Caco-2 (cell line): Measurements from ENCODE around the gene LSM3. TPM values are rescaled to one million over a fixed set of nuclear protein-coding genes. Genes with fewer than 3 reads are reported as not detected.

Source experiments
- BruUV-seq: library from RNA; stranded (reverse); fragments of 400-500 nt; replicated peaks from 2 replicates; lab custom pipeline; 2021; lab: Mats Ljungman, UMichigan
- CTCF ChIA-PET: fragments of 300-600 bp; sonication (Branson Sonifier 250); formaldehyde crosslinking; loops from one replicate; lab custom pipeline; 2022; ENCODE audit warnings: antibody characterized with exemption; lab: Charles Lee
- POLR2A ChIA-PET: fragments of 300-600 bp; sonication (Branson Sonifier 250); formaldehyde crosslinking; loops from one replicate; lab custom pipeline; 2022; ENCODE audit warnings: antibody characterized with exemption; lab: Charles Lee
- DNase-seq, 2 experiments: peaks; one replicate each; pipeline versions ENCODE4 v3.0.0 to v3.0.0-alpha.2; 2020 to 2022
- H3K27me3 ChIP-seq: replicated peaks from 2 replicates; pipeline ENCODE4 v1.6.0; 2011; ENCODE audit warnings: low read length; ENCODE audit not compliant: control insufficient read depth, insufficient read depth
- H3K36me3 ChIP-seq: 2 replicates; pipeline ENCODE4 v1.5.1; 2011; ENCODE audit warnings: low read length; ENCODE audit not compliant: control insufficient read depth, insufficient read depth
- H3K4me1 ChIP-seq: fragments of 250-450 bp; sonication (Bioruptor Pico); 2 replicates; pipeline ENCODE4 v1.5.1; 2020; ENCODE audit warnings: mild to moderate bottlenecking
- H3K4me3 ChIP-seq: 2 replicates; pipeline ENCODE4 v1.5.1; 2011; ENCODE audit warnings: low read depth, mild to moderate bottlenecking, control low read depth, low read length
- H3K9me3 ChIP-seq: fragments of 250-450 bp; sonication (Bioruptor Pico); 2 replicates; pipeline ENCODE4 v1.5.1; 2020; ENCODE audit warnings: mild to moderate bottlenecking, moderate library complexity
- H3K27ac Mint-ChIP-seq: one replicate; pipeline ENCODE4 v1.8.0; 2022; ENCODE audit warnings: mixed read lengths; ENCODE audit not compliant: unreplicated experiment
- H3K27me3 Mint-ChIP-seq: one replicate; pipeline ENCODE4 v1.8.0; 2022; ENCODE audit warnings: mixed read lengths; ENCODE audit not compliant: insufficient read depth, unreplicated experiment
- H3K36me3 Mint-ChIP-seq: one replicate; pipeline ENCODE4 v1.8.0; 2022; ENCODE audit warnings: mild to moderate bottlenecking, mixed read lengths; ENCODE audit not compliant: insufficient read depth, unreplicated experiment
- H3K4me1 Mint-ChIP-seq: one replicate; pipeline ENCODE4 v1.8.0; 2022; ENCODE audit warnings: low read depth, mixed read lengths; ENCODE audit not compliant: unreplicated experiment
- H3K4me3 Mint-ChIP-seq: one replicate; pipeline ENCODE4 v1.8.0; 2022; ENCODE audit warnings: mild to moderate bottlenecking, moderate library complexity, mixed read lengths; ENCODE audit not compliant: unreplicated experiment
- H3K9me3 Mint-ChIP-seq: one replicate; pipeline ENCODE4 v1.8.0; 2022; ENCODE audit warnings: mixed read lengths; ENCODE audit not compliant: unreplicated experiment
- CTCF ChIP-seq, 2 experiments: fragments of 200-600 bp in 1 of 2; IDR thresholded peaks; 1 replicate in 1 of 2; 2 replicates in 1 of 2; pipeline versions ENCODE4 v1.5.1 to v1.8.0; 2011 to 2022; ENCODE audit warnings: antibody characterized with exemption in 1 of 2, control low read depth in 1 of 2, inconsistent platforms in 1 of 2, low read depth in 1 of 2, low read length in 1 of 2, mild to moderate bottlenecking in 1 of 2, moderate library complexity in 1 of 2; ENCODE audit not compliant: insufficient read depth in 1 of 2, severe bottlenecking in 1 of 2, unreplicated experiment in 1 of 2
- intact Hi-C: fragments of 100-400 bp; cut with micrococcal nuclease; formaldehyde crosslinking; loops from one replicate; pipeline ENCODE4 v1.10.0; 2022; ENCODE audit not compliant: unreplicated experiment
- total RNA-seq: library from RNA; stranded (reverse); gene quantifications from 2 replicates; pipeline ENCODE4 v1.2.3, GENCODE V29; 2022

The LSM3 gene
- total RNA-seq, 1 experiment from 2014 or later, result 20.5 TPM

GRCh38 chr3:14234251-14235002 is 55.8 kb downstream of the LSM3 start:
- H3K9me3 Mint-ChIP-seq, result peaks cover 45% of the 10 kb centered on the region
- Histone ChIP-seq H3K9me3 (peaks cover 14% of the 10 kb centered on the region; the same call in 1 of the 2 replicates), H3K27me3 (no peaks in the 10 kb centered on the region), H3K4me3 (no peak overlapping the region), H3K4me1 (peaks cover 47% of the 10 kb centered on the region), H3K36me3 (no peaks in the 10 kb centered on the region)
- H3K27ac Mint-ChIP-seq, result peak overlapping the region; percentile 70
- H3K27me3 Mint-ChIP-seq, result no peaks in the 10 kb centered on the region
- no peak for DNase-seq
- intact Hi-C loops, result no loop called here
- ChIA-PET POLR2A (no interaction called here), CTCF (no interaction called here)
- TF ChIP-seq CTCF (IDR thresholded peaks at IDR 0.05; ENCODE audit: insufficient read depth in 1 of 2, low read depth in 1 of 2, low read length in 1 of 2, severe bottlenecking in 1 of 2, unreplicated experiment in 1 of 2), result no peak
- BruUV-seq, result no TSS peak
- H3K4me3 Mint-ChIP-seq, result no peak overlapping the region
- peaks cover 51% of the 10 kb centered on the region for H3K4me1 Mint-ChIP-seq
- peaks cover 33% of the 10 kb centered on the region for H3K36me3 Mint-ChIP-seq

DNA sequence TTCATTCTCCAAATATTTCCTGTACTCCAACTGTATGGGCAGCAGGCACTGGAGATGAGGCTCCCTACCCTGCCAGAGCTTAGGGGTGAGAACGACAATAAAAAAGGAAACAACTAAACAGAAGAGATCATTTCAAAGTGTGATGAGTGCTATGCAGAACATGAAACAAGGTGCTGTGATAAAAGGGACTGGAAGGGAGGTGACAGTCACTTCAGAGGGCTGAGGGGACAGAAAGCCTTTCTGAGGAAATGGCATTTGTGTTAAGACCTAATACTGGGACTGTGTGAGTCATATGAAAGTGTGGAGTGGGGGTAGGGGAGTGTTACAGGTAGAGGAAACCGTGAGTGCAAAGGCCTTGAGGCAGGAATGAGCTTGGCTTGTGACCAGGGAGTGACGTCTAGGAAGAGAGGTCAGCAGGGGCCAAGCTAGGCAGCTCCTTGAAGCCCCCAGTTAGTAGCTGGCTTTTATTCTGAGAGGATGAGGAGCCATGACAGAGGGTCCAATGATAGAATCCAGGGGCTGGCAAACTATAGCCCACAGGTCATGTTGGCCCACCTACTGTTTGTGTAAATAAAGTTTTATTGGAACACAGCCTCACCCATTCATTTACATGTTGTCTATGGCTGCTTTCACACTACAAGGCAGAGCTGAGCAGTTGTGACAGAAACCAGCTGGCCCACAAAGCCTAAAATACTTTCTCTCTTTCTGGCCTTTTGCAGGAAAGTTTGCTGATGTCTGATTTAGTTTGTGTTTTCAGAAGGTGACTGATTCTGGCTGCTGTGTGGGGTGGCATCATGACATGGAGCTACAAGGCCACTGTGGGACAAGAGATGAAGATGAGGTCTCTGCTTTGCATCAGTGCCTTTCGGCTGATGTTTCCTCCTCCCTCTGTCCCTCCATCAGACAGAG is 56.6 kb downstream of the LSM3 start:
- ChIA-PET POLR2A (no interaction called here), CTCF (no interaction called here)
- H3K36me3 Mint-ChIP-seq, result peaks cover 27% of the 10 kb centered on the region
- Histone ChIP-seq H3K4me3 (no peak overlapping the region), H3K4me1 (peaks cover 39% of the 10 kb centered on the region), H3K9me3 (peaks cover 14% of the 10 kb centered on the region; the same call in 1 of the 2 replicates), H3K27me3 (no peaks in the 10 kb centered on the region), H3K36me3 (no peaks in the 10 kb centered on the region)
- intact Hi-C loops, result no loop called here
- no peak for DNase-seq
- H3K27me3 Mint-ChIP-seq, result no peaks in the 10 kb centered on the region
- H3K9me3 Mint-ChIP-seq, result peaks cover 38% of the 10 kb centered on the region
- H3K27ac Mint-ChIP-seq, result peak overlapping the region; percentile 70
- BruUV-seq, result no TSS peak
- no peak for TF ChIP-seq CTCF (IDR thresholded peaks at IDR 0.05; ENCODE audit: insufficient read depth in 1 of 2, low read depth in 1 of 2, low read length in 1 of 2, severe bottlenecking in 1 of 2, unreplicated experiment in 1 of 2)
- H3K4me3 Mint-ChIP-seq, result no peak overlapping the region
- H3K4me1 Mint-ChIP-seq, result peaks cover 45% of the 10 kb centered on the region

DNA sequence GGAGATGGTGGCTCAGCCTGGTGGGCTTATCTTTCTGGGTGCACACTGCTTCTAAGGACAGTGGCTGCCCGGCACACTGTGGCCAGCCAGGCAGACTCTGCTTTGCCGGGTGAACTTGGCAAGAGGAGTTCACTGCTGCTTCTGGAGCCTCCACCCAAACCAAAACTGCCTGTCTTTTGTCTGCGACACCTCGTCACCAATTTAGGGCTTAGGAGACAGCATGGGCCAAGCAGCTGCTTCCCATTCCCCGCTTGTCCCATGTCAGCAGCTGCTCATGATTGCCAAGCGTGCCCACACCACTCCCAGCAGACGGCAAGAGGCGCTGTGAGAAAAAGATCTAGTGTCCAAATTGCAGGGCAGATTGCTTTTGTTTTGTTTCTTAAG is 57.3 kb downstream of the LSM3 start:
- Histone ChIP-seq H3K4me1 (peaks cover 33% of the 10 kb centered on the region), H3K36me3 (no peaks in the 10 kb centered on the region), H3K27me3 (no peaks in the 10 kb centered on the region), H3K9me3 (peaks cover 14% of the 10 kb centered on the region; the same call in 1 of the 2 replicates), H3K4me3 (no peak overlapping the region)
- BruUV-seq, result no TSS peak
- DNase-seq, result no peak
- H3K36me3 Mint-ChIP-seq, result peaks cover 21% of the 10 kb centered on the region
- H3K4me1 Mint-ChIP-seq, result peaks cover 39% of the 10 kb centered on the region
- no peak overlapping the region for H3K4me3 Mint-ChIP-seq
- POLR2A ChIA-PET, result no interaction called here
- no peak for TF ChIP-seq CTCF (IDR thresholded peaks at IDR 0.05; ENCODE audit: insufficient read depth in 1 of 2, low read depth in 1 of 2, low read length in 1 of 2, severe bottlenecking in 1 of 2, unreplicated experiment in 1 of 2)
- intact Hi-C loops, result no loop called here
- no peaks in the 10 kb centered on the region for H3K27me3 Mint-ChIP-seq
- H3K9me3 Mint-ChIP-seq, result peaks cover 31% of the 10 kb centered on the region
- H3K27ac Mint-ChIP-seq, result no peak overlapping the region
- CTCF ChIA-PET, result no interaction called here
